ENCODE data around the gene GBP1.
"Not testable (repeated sequence)": the region's sequence is repeated elsewhere in the genome, so short reads cannot be mapped to it uniquely, and the experiment has no call there.

GBP1 gene

DNA sequence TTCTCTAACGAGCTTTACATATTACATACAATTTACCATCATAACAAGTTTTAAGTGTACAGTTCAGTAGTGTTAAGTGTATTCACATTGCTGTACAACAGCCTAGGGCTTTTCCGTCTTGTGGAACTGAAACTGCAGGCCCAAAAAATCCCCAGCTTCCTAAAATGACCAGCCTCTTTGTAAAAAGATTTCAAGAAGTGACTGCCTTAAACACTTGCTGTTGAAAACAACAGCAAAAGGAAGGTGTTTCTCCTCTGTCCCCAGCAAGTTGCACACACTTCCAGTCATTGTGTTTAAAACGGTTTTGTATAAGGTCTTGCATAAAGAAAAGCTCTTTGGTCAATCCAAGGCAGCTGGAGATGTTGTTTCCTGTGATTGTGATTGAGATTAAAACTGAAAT, 16.0 kb upstream of the GBP1 start:
- 0 out of 2 replicates have a peak, but pooled peaks cover 2% of the 10 kb centered on the region for H3K27me3 ChIP-seq (ENCODE audit: low read depth)
- in situ Hi-C loops (cut with MboI; ENCODE audit: low sequenced_read_pairs), result no loop called here

DNA sequence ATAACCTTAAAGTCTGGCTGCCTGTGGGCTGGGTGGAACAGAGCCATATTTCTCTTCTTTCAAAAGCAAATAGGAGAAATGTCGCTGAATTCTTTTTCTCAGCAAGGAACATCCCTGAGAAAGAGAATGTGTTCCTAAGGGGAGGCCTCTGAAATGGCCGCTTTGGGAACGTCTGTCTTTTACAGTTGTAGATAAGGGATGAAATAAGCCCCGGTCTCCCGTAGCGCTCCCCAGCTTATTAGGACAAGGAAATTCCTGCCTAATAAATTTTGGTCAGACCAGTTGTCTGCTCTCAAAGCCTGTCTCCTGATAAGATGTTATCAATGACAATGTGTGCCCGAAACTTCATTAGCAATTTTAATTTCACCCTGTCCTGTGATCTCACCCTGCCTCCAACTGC, 15.1 kb upstream of the GBP1 start:
- in situ Hi-C loops (cut with MboI; ENCODE audit: low sequenced_read_pairs); H3K4me3 ChIP-seq; H3K4me1 ChIP-seq; H3K27me3 ChIP-seq (ENCODE audit: low read depth); H3K9me3 ChIP-seq; H3K36me3 ChIP-seq (replicated peaks); DNase-seq (ENCODE audit: low spot score in 2 of 2): not testable (repeated sequence)

More for the DNA sequence above, 16.0 kb upstream of the GBP1 start:
- Histone ChIP-seq H3K9me3 (no peaks in the 10 kb centered on the region), H3K4me1 (no peaks in the 10 kb centered on the region), H3K36me3 (replicated peaks) (no peaks in the 10 kb centered on the region), H3K4me3 (no peak overlapping the region)
- peak in 1 of 2 experiments; percentile 2 for DNase-seq (ENCODE audit: low spot score in 2 of 2)

DNA sequence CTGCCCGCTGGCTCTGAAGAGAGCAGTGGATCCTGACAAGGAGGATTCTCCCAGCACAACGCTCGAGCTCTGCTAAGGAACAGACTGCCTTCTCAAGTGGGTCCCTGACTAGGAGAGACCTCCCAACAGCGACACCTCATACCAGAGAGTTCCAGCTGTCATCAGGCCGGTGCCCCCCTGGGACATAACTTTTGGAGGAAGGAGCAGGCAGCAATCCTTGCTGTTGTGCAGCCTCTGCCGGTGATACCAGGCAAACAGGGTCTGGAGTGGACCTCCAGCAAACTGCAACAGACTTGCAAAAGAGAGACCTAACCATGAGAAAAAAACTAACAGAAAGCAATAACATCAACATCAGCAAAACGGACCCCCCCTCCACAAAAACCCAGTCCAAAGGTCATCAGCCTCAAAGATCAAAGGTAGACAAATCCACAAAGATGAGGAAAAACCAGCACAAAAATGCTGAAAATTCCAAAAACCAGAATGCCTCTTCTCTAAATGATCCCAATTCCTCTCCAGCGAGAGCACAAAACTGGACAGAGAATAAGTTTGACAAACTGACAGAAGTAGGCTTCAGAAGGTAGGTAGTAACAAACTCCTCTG, 7.6 kb upstream of the GBP1 start:
- DNase-seq (ENCODE audit: low spot score in 2 of 2); H3K4me3 ChIP-seq; H3K27me3 ChIP-seq (ENCODE audit: low read depth); H3K4me1 ChIP-seq; H3K9me3 ChIP-seq; H3K36me3 ChIP-seq (replicated peaks); in situ Hi-C loops (cut with MboI; ENCODE audit: low sequenced_read_pairs): not testable (repeated sequence)

DNA sequence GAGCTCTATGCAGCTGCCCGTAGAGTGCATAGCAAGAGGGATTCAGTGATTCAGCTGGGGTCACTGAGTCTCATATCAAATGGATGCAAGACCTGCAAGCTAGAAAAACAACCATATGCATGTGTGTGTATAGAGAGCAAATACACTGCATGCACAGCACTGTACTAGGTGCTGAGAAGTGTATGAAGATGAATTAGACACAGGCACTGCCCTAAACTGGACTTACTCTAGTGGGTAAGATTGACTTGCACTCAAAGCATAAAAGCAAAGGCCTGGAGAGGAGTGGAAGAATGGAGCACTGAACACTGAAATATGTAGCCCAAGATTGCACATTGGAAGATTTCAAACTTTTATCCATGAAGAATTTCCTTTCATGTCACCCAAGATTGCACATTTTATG, 5.5 kb upstream of the GBP1 start:
- Histone ChIP-seq H3K4me3 (no peak overlapping the region), H3K27me3 (ENCODE audit: low read depth) (no peaks in the 10 kb centered on the region)
- DNase-seq (ENCODE audit: low spot score in 2 of 2), result no peak

DNA sequence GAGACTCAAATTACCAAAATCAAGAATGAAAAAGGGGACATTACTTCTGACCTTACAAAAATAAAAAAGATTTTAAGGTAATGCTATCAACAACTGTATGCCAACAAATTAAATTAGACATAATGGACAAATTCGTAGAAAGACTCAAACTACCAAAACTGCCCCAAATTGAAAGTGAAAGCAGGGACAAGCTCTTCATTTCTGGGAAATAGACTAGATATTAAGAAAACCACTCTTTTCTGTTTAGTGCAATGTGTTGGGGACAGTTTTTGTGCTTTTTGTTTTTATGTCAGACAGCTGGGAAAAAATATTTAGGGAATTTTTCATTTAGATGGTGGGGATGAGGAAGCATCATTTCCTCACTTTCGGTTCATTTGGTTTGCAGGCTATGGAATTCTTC, 4.9 kb upstream of the GBP1 start:
- no peaks in the 10 kb centered on the region; the same call in 1 of the 2 replicates for H3K4me1 ChIP-seq
- no peak overlapping the region for H3K4me3 ChIP-seq
- in situ Hi-C loops (cut with MboI; ENCODE audit: low sequenced_read_pairs), result no loop called here
- H3K36me3 ChIP-seq (replicated peaks), result no peaks in the 10 kb centered on the region
- H3K27me3 ChIP-seq (ENCODE audit: low read depth), result no peaks in the 10 kb centered on the region
- H3K9me3 ChIP-seq, result no peaks in the 10 kb centered on the region
- DNase-seq (ENCODE audit: low spot score in 2 of 2), result no peak

More for the DNA sequence above, 5.5 kb upstream of the GBP1 start:
- in situ Hi-C loops (cut with MboI; ENCODE audit: low sequenced_read_pairs), result no loop called here
- H3K9me3 ChIP-seq, result no peaks in the 10 kb centered on the region
- no peaks in the 10 kb centered on the region; the same call in 1 of the 2 replicates for H3K4me1 ChIP-seq
- no peaks in the 10 kb centered on the region for H3K36me3 ChIP-seq (replicated peaks)

DNA sequence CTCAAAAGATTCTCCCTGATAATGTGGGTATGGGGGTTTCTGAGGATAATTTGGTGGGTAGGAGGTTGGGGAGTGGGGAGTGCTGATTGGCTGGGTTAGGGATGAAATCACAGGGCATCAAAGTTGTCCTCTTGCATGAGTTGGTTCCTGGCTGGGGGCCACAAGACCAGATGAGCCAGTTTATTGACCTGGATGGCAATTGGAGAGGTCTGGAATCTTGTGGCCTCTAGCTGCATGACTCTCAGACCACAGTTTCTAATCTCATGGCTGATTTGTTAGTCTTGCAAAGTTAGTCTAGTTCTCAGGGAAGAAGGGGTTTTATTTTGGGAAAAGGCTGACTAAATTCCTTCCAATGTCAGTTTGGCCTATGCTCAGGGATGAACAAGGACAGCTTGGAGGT, 3.3 kb upstream of the GBP1 start:
- H3K4me3 ChIP-seq, result no peak overlapping the region
- no peak for DNase-seq (ENCODE audit: low spot score in 2 of 2)
- H3K9me3 ChIP-seq, result no peaks in the 10 kb centered on the region
- no peaks in the 10 kb centered on the region for H3K36me3 ChIP-seq (replicated peaks)
- H3K4me1 ChIP-seq, result no peaks in the 10 kb centered on the region; the same call in 1 of the 2 replicates
- in situ Hi-C loops (cut with MboI; ENCODE audit: low sequenced_read_pairs), result no loop called here
- no peaks in the 10 kb centered on the region for H3K27me3 ChIP-seq (ENCODE audit: low read depth)

DNA sequence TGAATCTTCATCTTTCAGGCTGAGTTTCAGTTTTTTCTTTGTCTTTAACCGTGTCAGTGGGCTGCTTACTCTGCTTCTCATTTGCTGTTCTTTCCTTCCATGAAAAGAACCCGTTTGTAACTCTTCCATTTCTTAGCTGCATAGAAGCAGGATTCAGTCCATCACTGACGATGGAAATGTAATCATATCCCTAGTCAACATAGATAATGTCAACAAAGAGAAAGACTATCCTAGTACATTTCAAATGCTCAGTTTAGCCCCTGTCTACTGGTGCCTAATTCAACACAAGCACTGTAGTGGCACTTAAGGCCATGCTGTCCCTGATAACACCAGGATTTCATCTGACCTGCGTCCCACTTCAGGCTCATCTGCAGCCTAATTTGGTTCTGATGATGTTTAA, 376 bp downstream of the GBP1 start:
- no peak for DNase-seq (ENCODE audit: low spot score in 2 of 2)
- Histone ChIP-seq H3K36me3 (replicated peaks) (no peaks in the 10 kb centered on the region), H3K4me1 (no peaks in the 10 kb centered on the region), H3K4me3 (no peak overlapping the region), H3K27me3 (ENCODE audit: low read depth) (no peaks in the 10 kb centered on the region), H3K9me3 (no peaks in the 10 kb centered on the region)
- in situ Hi-C loops (cut with MboI; ENCODE audit: low sequenced_read_pairs), result no loop called here

DNA sequence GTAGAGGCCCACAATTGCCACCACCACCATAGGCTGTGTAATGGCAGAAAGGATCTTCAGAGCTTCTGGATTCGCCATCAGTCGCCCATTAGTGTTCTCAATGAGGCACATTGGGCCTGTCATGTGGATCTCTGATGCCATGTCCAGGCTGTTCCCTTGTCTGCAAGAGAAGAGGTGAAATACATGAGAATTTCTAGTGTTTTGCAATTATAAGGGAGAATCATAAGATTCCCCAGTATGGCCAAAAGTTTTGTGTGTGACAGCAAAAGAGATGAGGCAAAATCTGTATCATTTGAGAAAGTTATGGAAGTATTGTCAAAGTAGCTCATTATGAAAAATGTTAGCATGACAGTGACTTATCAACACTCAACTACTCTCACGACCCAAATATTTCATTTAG, 1.9 kb downstream of the GBP1 start:
- no peak overlapping the region for H3K4me3 ChIP-seq
- H3K9me3 ChIP-seq, result no peaks in the 10 kb centered on the region
- H3K27me3 ChIP-seq (ENCODE audit: low read depth), result no peaks in the 10 kb centered on the region
- no peak for DNase-seq (ENCODE audit: low spot score in 2 of 2)
- in situ Hi-C loops (cut with MboI; ENCODE audit: low sequenced_read_pairs), result no loop called here
- H3K36me3 ChIP-seq (replicated peaks), result no peaks in the 10 kb centered on the region
- no peaks in the 10 kb centered on the region for H3K4me1 ChIP-seq

DNA sequence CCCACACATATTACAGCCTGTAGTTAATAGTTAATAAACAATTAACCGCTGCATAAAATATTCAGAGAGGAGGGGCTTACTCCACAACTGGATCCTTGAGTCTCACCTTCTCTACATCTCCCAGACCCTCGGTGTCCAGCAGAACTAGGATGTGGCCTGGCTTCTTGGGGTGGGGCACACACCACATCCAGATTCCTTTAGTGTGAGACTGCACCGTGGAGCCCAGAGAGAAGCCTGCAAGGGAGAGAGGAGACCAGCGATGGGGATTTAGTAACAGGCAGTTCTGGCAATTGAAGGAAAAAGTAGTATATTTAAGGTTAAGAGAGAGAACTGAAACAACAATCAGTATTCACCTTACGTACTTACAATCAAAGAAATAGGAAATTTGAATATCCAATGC, 4.9 kb downstream of the GBP1 start:
- Histone ChIP-seq H3K36me3 (replicated peaks) (no peaks in the 10 kb centered on the region), H3K9me3 (no peaks in the 10 kb centered on the region), H3K4me1 (no peaks in the 10 kb centered on the region), H3K27me3 (ENCODE audit: low read depth) (no peaks in the 10 kb centered on the region), H3K4me3 (no peak overlapping the region)
- in situ Hi-C loops (cut with MboI; ENCODE audit: low sequenced_read_pairs), result no loop called here
- DNase-seq (ENCODE audit: low spot score in 2 of 2), result no peak

DNA sequence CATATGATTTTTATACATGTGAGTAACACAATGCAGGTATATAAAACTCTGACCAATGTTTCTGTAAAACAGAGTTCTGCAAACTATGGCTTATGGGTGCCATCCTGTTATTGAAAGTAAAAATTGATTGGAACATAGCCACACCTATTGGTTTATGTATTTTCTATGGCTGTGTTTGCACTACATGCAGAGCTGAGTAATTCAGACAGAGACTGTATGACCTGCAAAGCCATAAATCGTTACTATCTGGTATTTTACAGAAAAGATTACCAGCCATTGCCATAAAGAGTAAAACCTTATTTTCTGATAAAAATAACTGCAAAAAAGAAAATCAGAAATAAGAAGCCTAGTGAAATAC, 13.1 kb downstream of the GBP1 start:
- Histone ChIP-seq H3K27me3 (ENCODE audit: low read depth) (no peaks in the 10 kb centered on the region), H3K4me1 (no peaks in the 10 kb centered on the region), H3K4me3 (no peak overlapping the region), H3K9me3 (no peaks in the 10 kb centered on the region), H3K36me3 (replicated peaks) (no peaks in the 10 kb centered on the region)
- DNase-seq (ENCODE audit: low spot score in 2 of 2), result no peak
- in situ Hi-C loops (cut with MboI; ENCODE audit: low sequenced_read_pairs), result no loop called here

DNA sequence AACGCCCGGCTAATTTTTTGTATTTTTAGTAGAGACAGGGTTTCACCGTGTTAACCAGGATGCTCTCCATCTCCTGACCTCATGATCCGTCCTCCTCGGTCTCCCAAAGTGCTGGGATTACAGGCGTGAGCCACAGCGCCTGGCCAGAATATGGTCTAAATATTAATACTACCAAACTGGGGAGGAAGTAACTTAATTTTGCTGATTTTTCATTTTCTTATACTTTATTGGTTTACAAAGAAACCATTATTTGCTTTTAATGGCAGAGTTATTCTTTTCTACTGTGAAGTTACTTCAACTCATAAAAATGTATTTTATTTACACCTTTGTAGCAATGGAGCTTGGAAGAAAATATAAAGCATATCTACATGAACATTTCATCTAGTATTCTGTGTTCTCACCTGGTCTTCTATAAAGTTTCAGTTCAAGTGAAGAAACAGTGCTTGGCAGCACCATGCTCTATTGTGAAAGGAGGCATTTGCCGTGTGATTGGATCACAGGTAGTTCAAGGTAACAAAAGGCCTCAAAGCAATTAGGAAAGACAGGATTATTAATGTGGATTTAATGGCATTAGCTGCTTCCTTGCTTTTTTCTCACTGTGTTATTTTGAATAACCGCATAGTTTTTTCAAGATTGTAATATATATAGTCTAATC, 13.6 kb downstream of the GBP1 start:
- Histone ChIP-seq H3K27me3 (ENCODE audit: low read depth) (no peaks in the 10 kb centered on the region), H3K9me3 (no peaks in the 10 kb centered on the region), H3K4me1 (no peaks in the 10 kb centered on the region), H3K4me3 (no peak overlapping the region), H3K36me3 (replicated peaks) (no peaks in the 10 kb centered on the region)
- DNase-seq (ENCODE audit: low spot score in 2 of 2), result no peak
- in situ Hi-C loops (cut with MboI; ENCODE audit: low sequenced_read_pairs), result no loop called here

DNA sequence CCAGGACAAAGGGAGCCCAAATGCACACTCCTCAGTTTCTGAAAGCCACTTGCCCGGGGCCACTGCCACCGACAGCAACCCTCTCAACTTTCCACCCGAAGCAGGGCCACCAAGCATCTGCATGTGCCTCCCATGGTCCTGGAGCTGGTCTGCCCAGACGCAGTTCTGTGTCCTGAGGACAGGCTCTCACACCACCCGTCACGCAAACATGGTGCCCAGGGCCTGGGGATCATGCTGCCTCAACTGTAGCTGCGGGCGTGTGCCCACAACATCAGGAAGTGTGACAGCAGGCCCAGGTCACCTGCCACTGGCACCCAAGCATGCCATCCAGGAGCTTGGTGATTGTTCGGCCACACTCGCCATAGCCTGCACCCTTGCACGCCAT, 14.4 kb downstream of the GBP1 start:
- Histone ChIP-seq H3K36me3 (replicated peaks) (no peaks in the 10 kb centered on the region), H3K27me3 (ENCODE audit: low read depth) (no peaks in the 10 kb centered on the region), H3K4me1 (no peaks in the 10 kb centered on the region), H3K4me3 (no peak overlapping the region), H3K9me3 (no peaks in the 10 kb centered on the region)
- in situ Hi-C loops (cut with MboI; ENCODE audit: low sequenced_read_pairs), result no loop called here
- no peak for DNase-seq (ENCODE audit: low spot score in 2 of 2)

DNA sequence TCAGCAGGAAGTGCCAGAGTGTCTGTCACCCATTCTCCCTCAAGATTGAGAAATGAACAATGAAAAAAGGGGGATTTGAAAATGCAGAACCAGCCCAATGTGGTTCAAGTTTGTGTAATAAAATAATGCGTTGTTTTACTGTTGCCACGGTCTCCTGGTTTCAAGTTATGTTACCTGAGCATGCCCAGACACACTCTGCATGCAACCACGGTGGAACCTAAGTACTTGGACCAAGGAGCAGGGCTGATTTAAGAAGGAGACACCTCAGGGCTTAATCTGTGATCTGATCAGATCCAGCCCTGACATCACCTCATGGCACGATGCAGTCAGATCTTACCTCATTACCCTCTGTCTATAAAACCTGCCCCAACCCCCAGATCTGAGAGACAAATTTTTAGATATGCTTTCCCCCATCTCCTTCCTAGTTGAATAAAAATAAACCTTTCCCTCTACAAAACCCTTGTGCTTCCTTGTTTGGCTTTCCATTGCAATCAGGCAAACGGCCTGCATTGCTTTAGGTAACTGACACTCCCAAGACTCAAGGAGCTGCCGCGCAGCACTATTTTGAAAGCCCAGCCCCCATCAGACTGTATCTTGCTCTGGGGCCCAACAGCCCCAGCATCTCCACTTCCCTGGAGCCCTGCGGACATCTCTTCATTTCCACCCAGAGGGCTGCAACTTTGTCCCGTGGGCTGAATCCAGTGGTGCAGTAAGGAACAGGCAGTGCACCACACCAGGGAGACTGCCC, 14.9 kb downstream of the GBP1 start:
- in situ Hi-C loops (cut with MboI; ENCODE audit: low sequenced_read_pairs); H3K36me3 ChIP-seq (replicated peaks); H3K4me1 ChIP-seq; H3K4me3 ChIP-seq; H3K27me3 ChIP-seq (ENCODE audit: low read depth); DNase-seq (ENCODE audit: low spot score in 2 of 2); H3K9me3 ChIP-seq: not testable (repeated sequence)

DNA sequence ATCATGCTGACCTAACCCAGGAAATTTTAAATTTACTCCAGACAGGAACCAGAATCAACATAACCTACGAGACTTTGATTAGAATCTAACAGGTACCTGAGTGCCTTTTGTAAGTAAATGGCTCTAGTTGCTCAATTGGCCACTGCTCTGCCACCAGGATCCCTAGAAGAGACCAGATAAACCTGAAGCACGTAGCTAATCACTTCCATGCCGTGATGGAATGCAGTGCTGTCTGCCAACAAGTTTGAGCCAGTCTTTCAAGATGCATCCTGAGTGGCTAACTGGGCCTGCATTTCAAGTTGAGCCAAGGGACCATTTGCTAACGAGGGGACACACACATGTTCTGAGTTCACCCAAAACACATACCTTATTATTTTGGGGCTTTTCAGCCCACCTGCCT, 15.8 kb downstream of the GBP1 start:
- H3K4me1 ChIP-seq; H3K27me3 ChIP-seq (ENCODE audit: low read depth); H3K4me3 ChIP-seq; DNase-seq (ENCODE audit: low spot score in 2 of 2); H3K36me3 ChIP-seq (replicated peaks); H3K9me3 ChIP-seq; in situ Hi-C loops (cut with MboI; ENCODE audit: low sequenced_read_pairs): not testable (repeated sequence)

Measured in HAP-1 (cell line).